Retinal pigment epithelial cell (primary cell): ENCODE results near the gene SEMA4D.

Source experiments
- DNase-seq: peaks from one replicate; pipeline ENCODE4 v3.0.0-alpha.2; 2010; ENCODE audit warnings: low read depth
- H3K4me3 ChIP-seq: 2 replicates; pipeline ENCODE4 v1.5.1; 2011; ENCODE audit warnings: mild to moderate bottlenecking, low read length, control low read depth, moderate library complexity
- CTCF ChIP-seq: conservative IDR thresholded peaks from 2 replicates; pipeline ENCODE4 v1.5.1; 2011; ENCODE audit warnings: low read depth, low read length, control low read depth, inconsistent platforms

SEMA4D gene

GRCh38 chr9:89488131-89488530 lies 9.8 kb downstream of the SEMA4D start:
- no peak for TF ChIP-seq CTCF
- DNase-seq: no peak

GRCh38 chr9:89486681-89487080 lies 11.2 kb downstream of the SEMA4D start:
- no peak for TF ChIP-seq CTCF
- no peak for DNase-seq
- H3K4me3 ChIP-seq: no peak overlapping the region

More at GRCh38 chr9:89488131-89488530, 9.8 kb downstream of the SEMA4D start:
- no peak overlapping the region for H3K4me3 ChIP-seq

- no peak for DNase-seq
- TF ChIP-seq CTCF: no peak
- H3K4me3 ChIP-seq: no peak overlapping the region
Observed at GRCh38 chr9:89484475-89485404, 13.2 kb downstream of the SEMA4D start.

- no peak for TF ChIP-seq CTCF
Observed at GRCh38 chr9:89483592-89484474, 14.1 kb downstream of the SEMA4D start.

GRCh38 chr9:89482901-89483361 lies 15.0 kb downstream of the SEMA4D start:
- no peak for TF ChIP-seq CTCF
- DNase-seq: no peak
- no peak overlapping the region for H3K4me3 ChIP-seq

More at GRCh38 chr9:89483592-89484474, 14.1 kb downstream of the SEMA4D start:
- H3K4me3 ChIP-seq: no peak overlapping the region
- DNase-seq: no peak

- H3K4me3 ChIP-seq: no peak overlapping the region
- DNase-seq: no peak
- TF ChIP-seq CTCF: no peak
Observed at GRCh38 chr9:89482056-89482851, 15.7 kb downstream of the SEMA4D start.
